GM19455 (cell line): ENCODE measurements around the gene ID2.

ENCODE experiments used
- ATAC-seq: cut with Tn5 transposase; IDR thresholded peaks from one replicate; pipeline ENCODE4 v1.9.1; 2021; ENCODE audit not compliant: unreplicated experiment

The ID2 gene

GRCh38 chr2:8682719-8683667, 1.1 kb downstream of the ID2 start:
- ATAC-seq: no peak

DNA sequence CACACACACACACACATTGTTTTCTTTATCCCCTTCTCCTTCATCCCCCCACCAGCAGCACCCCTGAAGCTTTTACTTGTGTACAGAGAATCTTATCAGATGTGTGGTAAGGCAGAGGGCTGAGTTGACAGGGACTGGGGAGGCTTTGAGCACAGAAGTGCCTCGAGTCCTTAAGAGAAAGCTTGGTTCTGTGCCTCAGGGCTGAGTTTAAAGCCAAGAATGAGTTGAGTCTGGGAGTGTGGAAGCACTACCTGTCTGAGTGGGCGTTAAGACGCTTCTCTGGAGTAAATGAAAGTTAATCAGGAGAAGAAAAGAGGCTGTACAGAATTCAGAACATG, 2.7 kb downstream of the ID2 start:
- no peak for ATAC-seq

DNA sequence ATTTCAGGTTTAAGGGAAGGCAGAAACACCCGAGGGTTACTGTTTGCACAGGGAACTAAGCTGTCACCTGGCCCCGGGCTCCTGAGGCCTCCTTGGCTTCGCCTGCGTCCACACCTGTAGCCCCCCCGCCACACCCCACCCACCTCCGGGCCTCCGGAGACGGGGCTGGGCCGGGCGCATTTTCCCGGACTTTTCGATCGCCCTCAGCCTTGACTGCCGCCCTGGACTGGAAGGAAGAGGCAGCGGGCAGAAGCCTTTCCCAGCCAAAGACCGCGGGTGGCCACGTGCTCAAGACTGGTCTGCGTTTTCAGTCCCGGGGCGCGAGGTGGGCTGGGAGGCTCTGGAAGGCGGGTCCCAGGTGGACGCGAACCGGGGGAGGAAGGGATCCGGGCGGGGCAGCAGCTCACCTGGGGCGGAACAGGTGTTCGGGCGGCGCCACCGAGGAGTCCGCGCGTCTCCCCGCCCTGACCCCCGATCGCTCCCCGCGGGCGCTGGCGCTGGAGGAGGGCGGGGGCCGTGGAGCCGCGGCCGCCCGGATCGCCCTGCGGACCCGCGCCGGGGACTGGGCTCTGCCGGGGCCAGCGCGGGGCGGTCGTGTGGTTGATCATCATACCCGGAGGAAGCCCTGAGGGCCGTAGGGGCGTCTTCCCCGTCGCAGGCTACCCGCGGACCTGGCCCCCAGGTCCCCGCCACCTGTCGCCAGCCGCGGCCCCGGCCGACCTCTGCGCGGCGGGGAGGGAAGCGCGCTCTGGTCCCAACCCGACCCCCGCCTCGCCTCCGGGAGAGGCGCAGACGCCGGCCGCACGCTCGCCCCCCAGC, 3.2 kb downstream of the ID2 start:
- no peak for ATAC-seq

DNA sequence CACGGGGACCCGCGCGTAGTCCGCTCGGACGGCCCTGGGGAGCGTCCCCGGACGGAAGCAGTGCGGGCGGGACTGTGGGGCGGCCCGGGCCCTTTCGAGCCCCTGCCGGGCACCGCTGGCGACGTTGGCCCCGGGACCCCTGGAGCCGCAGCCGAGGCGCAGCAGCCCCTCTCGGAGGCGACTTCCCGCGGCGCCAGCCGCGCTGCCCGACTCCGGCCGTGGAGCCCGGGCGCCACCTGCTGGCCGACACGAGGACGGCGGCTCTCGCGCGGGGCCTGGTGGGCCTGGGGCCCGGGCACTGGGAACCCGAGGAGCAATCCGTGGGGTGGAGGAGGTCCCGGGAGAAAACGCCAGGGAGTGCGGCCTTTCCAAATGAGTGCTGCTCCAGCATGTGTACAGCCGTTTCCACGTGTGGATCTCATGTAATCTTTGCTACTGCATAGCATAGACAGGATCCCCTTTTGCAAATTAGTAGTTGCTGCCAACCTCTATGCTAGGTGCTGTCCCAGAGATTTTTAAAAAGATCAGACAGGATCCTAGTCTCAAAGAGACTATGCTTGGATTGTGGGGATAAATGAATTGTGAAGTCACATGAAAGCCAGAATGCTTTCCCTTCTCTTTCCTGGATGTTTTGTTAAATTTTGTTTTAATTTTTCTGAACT, 4.0 kb downstream of the ID2 start:
- peak; percentile 24 for ATAC-seq

GRCh38 chr2:8691859-8692437, 10.1 kb downstream of the ID2 start:
- ATAC-seq: no peak

- no peak for ATAC-seq
Measured at GRCh38 chr2:8692783-8693156, 10.9 kb downstream of the ID2 start.

GRCh38 chr2:8693157-8693821, 11.4 kb downstream of the ID2 start:
- ATAC-seq: no peak

DNA sequence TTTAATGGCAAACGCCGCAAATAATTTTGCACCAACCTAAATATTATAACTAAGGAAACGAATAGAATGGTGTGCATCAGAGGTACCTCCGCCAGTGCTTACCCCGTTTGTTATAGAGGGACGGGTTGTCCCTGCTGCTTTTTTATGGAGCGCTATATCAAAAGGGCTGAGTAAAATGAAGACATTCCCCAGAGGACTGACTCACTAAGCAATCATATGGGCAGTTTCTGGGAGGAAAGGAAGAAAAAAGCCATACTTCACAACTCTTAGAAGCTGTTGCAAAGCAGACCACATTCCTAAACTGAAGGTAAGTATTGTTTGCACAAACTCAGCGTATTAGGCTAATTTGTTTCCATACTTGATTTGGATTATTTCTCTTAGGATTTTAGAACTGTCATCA, 12.9 kb downstream of the ID2 start:
- no peak for ATAC-seq

GRCh38 chr2:8697190-8697589, 15.3 kb downstream of the ID2 start:
- no peak for ATAC-seq

GRCh38 chr2:8699839-8700238, 18.0 kb downstream of the ID2 start:
- ATAC-seq: no peak

DNA sequence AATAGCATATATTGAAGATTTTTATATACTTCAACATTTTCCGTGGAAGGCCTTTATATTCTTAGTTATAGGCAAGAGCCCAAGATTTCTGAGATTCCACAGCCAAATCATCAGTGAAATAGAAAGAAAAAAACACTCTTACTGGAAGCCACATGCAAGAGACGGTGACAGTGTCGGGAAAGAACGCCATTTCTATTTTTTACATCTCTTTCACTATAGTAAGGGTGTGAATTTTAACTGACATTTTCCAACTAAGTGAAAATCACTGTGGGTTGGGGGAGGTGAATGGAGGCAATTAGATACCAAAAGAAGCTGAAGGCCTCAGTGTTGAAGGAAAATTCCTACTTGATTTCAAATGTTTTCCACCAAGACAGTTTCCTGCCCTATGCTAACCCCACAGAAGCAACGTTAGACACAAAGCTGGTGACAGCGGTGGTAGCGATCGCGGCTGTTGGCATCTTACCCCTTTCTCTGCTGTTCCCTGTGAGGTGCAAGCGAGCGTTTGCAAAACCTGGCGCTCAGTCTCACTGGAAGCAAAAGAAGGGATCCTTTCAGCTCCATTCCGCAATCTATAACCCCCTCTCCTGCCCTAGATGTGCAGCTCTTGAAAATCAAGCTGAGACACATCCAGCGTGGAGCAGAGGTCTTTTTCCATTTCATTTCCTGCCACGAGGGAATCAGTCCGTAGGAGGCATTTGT, 20.0 kb downstream of the ID2 start:
- ATAC-seq: no peak

DNA sequence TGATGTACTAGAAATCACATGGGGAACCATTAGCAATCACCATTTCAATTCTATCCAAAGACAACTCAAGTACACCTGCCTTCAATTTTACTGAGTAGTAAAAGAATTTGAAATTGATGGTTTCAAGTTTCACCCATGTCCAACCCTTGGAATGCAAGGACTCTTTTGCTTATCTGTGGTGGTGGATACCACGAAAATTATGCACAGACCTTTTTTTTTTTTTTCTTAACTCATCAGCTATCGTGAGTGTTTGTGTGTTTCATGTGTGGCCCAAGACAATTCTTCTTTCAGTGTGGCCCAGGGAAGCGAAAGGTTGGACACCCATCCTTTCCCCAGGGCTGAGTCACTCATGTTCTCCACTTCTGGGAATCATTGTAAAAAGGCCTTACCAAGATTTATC, 23.1 kb downstream of the ID2 start:
- ATAC-seq: no peak

DNA sequence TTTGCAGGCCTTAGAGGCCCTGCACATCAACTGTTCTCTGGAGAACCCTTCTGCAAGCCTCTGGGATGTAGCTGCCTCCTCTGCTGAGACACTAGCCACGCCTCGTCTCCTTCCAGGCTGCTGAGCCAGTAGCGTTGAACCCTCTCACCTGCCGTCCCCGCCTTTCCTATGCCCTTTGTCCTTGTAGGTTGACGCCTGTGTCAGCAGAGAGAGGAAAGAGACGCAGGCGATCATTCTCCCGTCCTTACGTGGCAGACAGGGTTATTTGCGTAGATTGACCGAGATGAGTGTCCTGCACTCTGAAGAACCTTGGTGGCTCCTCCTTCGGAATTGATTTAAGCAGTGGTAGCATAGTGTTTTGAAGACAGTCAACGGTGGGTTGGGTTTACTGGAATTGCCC, 27.8 kb downstream of the ID2 start:
- no peak for ATAC-seq

GRCh38 chr2:8710951-8711350, 29.1 kb downstream of the ID2 start:
- no peak for ATAC-seq

- ATAC-seq: no peak
Measured at GRCh38 chr2:8714283-8714682, 32.4 kb downstream of the ID2 start.

- no peak for ATAC-seq
Measured at GRCh38 chr2:8714971-8715370, 33.1 kb downstream of the ID2 start.

DNA sequence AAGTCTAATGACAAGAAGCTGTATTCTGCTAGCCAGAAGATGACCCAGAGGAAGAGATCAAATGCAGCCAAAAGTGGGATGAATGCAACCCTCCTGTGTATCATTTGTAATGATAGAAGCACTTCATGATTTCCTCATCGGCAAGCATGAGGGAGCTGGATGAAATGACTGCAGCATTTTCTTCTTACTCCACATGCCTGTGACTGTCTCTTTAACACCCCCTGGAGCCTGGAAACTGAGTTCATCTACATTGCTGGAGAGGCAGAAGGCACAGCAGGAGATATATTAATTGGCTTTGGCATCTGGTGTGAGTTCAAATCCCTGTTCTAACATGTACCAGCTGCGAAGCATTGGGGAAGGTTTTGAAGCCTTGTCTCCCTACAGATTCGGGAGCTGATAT, 37.7 kb downstream of the ID2 start:
- no peak for ATAC-seq

GRCh38 chr2:8720741-8721140, 38.9 kb downstream of the ID2 start:
- no peak for ATAC-seq

DNA sequence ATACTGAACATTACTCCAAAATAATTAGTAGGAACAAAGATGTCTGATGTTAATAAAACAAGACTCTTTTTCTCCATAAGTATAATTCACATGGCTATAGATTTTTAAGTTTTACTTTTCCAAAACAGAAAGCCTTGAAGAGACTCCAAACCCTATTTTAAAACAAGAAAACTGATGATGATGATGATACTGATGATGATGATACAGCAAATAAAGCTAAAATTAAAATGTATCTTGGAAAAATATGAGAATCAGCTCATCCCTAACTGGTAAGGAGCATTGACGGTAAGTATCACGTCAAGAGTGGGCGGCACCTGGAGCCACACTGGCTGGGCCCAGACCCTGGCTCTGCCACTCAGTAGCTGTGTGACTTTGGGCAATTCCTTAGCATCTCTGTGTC, 39.6 kb downstream of the ID2 start:
- ATAC-seq: no peak

GRCh38 chr2:8722986-8723385, 41.1 kb downstream of the ID2 start:
- no peak for ATAC-seq
